Breast epithelium (tissue), 4 donors: ENCODE data around the gene TAX1BP3. TPM values are rescaled to one million over a fixed set of nuclear protein-coding genes. Genes with fewer than 3 reads are reported as not detected.

Experiments
- DNase-seq, 2 donors: peaks; one replicate each; pipeline ENCODE4 v3.0.0-alpha.2; 2019; ENCODE audit warnings: low spot score in 2 of 2
- H3K27ac ChIP-seq, 2 donors: fragments of 200-600 bp; sonication (generic) in 1 of 2; one replicate each; pipeline ENCODE4 v1.5.1; 2016 to 2019; ENCODE audit warnings: mild to moderate bottlenecking in 1 of 2
- H3K27me3 ChIP-seq, 2 donors: fragments of 200-600 bp; sonication (generic) in 1 of 2; one replicate each; pipeline versions ENCODE4 v1.5.1 to v1.6.0; 2017 to 2019; ENCODE audit warnings: control low read depth in 1 of 2, mild to moderate bottlenecking in 1 of 2
- H3K36me3 ChIP-seq: fragments of 200-600 bp; one replicate; pipeline ENCODE4 v1.5.1; 2019
- H3K4me1 ChIP-seq, 2 donors: fragments of 200-600 bp; sonication (generic); one replicate each; pipeline ENCODE4 v1.5.1; 2016 to 2019; ENCODE audit warnings: control low read depth in 1 of 2
- H3K4me3 ChIP-seq, 3 donors: fragments of 200-600 bp; sonication (generic); 1 replicate in 2 of 3; 2 replicates in 1 of 3; pipeline ENCODE4 v1.5.1; 2016 to 2019; ENCODE audit warnings: mild to moderate bottlenecking in 3 of 3, moderate library complexity in 2 of 3
- H3K9me3 ChIP-seq, 2 donors: fragments of 200-600 bp; sonication (generic) in 1 of 2; one replicate each; pipeline ENCODE4 v1.5.1; 2016 to 2019; ENCODE audit warnings: control low read depth in 1 of 2
- POLR2A ChIP-seq: fragments of 450-650 bp; IDR thresholded peaks from one replicate; pipeline ENCODE4 v1.6.1; 2016; ENCODE audit warnings: antibody characterized with exemption, mild to moderate bottlenecking, moderate library complexity
- POLR2AphosphoS5 ChIP-seq, 3 donors: sonication (generic); formaldehyde crosslinking; IDR thresholded peaks; one replicate each; pipeline ENCODE4 v1.6.1; 2017; ENCODE audit warnings: antibody characterized with exemption in 3 of 3
- intact Hi-C: fragments of 100-400 bp; cut with DNase I; formaldehyde crosslinking; loops from one replicate; pipeline ENCODE4 v1.15.1; 2023; ENCODE audit warnings: low total_unique reads
- total RNA-seq, 3 donors: library from RNA; depleted of rRNA; stranded (reverse); fragments of >200 nt; gene quantifications; one replicate each; pipeline ENCODE4 v1.1.0, GENCODE V29; 2016
- TF ChIP-seq, protein P1 (sequence below), 3 donors: fragments of 450-650 bp; IDR thresholded peaks; one replicate each; pipeline ENCODE4 v1.5.1; 2016 to 2017; ENCODE audit warnings: antibody characterized with exemption in 3 of 3, mild to moderate bottlenecking in 3 of 3, moderate library complexity in 3 of 3

TAX1BP3 gene
- total RNA-seq, 3 donors from 2014 or later, result 79.6 to 134 (median 107) TPM

DNA sequence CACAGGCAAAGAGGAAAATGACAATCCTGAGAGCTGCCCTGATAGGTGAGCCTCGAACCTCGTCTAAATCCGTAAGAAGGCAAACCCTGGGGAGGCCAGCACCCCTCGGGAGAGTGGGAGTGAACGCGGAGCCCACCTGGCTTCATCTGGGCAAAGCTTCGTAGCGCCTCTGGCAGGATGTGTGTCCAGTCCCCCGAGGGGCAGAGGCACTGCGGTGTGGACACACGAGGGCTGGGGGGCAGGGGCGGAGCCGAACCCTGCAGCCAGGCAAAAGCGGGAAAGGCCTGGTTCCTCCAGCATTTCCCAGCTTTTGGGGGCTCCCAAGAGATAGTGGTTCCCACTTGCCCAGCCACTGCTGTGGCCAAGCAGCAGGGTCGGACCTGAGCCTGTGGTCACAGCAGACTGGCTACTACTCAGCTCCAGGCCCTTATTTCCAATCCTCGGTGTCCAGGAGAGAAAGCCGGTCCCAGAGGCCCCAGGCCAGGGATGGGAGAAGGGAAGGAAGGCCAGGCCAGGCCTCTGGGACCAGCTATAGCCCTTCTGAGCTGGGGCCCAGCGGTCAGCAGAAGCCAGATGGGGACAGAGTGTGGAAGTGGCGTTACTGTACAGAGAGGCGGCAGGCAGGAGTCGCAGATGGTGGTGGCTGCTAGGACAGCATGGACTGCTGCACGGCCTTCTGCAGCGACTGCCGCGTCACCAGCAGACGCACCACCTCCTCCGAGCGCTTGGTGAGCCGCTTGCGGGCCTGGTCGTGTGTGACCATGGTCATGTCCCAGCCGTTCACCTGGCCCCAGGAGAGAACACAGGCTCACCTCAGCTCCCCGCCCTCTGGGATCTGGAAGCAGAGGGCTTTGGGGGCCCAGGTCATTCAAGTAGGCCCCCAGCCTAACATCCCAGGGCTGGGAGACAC lies 5.0 kb downstream of the TAX1BP3 start:
- Histone ChIP-seq H3K27ac (no peak overlapping the region), H3K27me3 (no peaks in the 10 kb centered on the region), H3K36me3 (no peaks in the 10 kb centered on the region), H3K4me3 (no peak overlapping the region), H3K9me3 (no peaks in the 10 kb centered on the region), H3K4me1 (peaks cover 3 to 14% of the 10 kb centered on the region in 2 donors)
- DNase-seq, result no peak
- intact Hi-C loops, result no loop called here
- TF ChIP-seq, protein P1, sequence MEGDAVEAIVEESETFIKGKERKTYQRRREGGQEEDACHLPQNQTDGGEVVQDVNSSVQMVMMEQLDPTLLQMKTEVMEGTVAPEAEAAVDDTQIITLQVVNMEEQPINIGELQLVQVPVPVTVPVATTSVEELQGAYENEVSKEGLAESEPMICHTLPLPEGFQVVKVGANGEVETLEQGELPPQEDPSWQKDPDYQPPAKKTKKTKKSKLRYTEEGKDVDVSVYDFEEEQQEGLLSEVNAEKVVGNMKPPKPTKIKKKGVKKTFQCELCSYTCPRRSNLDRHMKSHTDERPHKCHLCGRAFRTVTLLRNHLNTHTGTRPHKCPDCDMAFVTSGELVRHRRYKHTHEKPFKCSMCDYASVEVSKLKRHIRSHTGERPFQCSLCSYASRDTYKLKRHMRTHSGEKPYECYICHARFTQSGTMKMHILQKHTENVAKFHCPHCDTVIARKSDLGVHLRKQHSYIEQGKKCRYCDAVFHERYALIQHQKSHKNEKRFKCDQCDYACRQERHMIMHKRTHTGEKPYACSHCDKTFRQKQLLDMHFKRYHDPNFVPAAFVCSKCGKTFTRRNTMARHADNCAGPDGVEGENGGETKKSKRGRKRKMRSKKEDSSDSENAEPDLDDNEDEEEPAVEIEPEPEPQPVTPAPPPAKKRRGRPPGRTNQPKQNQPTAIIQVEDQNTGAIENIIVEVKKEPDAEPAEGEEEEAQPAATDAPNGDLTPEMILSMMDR (IDR thresholded peaks at IDR 0.05), result no peak
- TF ChIP-seq POLR2AphosphoS5 (IDR thresholded peaks at IDR 0.05) (no peak), POLR2A (no peak)

DNA sequence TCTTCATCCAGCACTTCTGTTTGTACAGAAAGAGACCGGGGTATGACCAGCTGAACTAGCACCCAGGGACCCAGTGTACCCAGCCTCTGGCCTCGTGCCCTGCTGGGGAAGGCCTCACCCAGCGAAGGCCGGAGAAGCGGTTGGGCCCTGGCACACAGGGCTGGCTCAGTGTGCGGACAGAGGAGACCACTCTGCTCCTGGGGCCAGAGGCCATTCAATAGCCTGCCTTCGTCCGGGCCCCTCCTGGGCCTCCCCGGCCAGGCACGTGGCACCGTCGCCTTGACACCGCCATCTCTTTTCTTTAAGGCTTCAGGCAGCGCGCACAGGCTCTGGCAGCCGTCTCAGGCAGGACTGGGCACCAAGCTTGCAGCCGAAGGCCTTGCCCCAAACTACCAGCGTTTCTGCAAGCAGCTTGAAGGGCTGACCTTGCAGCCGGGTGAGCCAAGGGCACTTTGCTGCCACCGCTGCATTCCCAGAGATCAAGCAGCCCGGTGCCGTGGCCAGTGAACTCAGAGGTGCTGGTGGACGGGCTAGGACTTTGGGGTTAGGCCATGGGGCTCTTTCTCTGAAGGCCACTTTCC lies 8.0 kb downstream of the TAX1BP3 start:
- DNase-seq, result no peak
- Histone ChIP-seq H3K36me3 (no peaks in the 10 kb centered on the region), H3K27me3 (no peaks in the 10 kb centered on the region), H3K27ac (peak overlapping the region; percentile 68 to 80), H3K9me3 (no peaks in the 10 kb centered on the region), H3K4me3 (no peak overlapping the region), H3K4me1 (peaks cover 0 to 5% of the 10 kb centered on the region in 2 donors)
- intact Hi-C loops, result no loop called here
- no peak for TF ChIP-seq POLR2AphosphoS5 (IDR thresholded peaks at IDR 0.05)
- TF ChIP-seq POLR2A, result no peak
- TF ChIP-seq, protein P1 (IDR thresholded peaks at IDR 0.05), result no peak

DNA sequence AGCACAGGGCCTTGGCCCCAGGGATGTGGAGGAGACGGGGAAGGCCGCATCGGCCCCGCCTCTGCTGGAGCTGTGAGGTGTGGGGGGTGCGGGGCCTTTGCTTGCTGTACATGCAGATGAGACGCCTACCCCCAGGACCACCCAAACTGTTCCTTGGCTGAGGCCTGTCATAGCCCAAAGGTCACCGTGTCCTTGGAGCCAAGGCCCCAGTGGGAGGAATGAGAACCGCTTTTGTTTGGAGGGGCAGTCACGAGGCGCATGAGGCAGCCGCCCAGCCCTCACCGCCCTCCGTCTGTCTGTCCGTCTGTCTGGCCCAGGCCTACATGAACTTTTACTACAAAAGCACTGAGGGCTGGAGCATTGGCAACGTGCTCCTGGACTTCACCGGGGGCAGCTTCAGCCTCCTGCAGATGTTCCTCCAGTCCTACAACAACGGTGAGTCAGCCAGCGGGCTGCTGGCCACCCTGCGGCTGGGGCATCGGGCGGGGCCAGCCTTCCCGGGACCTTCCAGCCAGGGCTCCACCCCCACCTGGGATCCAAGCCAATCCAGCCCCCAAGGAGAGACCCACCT lies 8.8 kb downstream of the TAX1BP3 start:
- H3K27ac ChIP-seq, result peak overlapping the region; percentile 68 to 80
- no peaks in the 10 kb centered on the region for H3K27me3 ChIP-seq
- DNase-seq, result peak; percentile 37 to 69
- intact Hi-C loops, result no loop called here
- H3K9me3 ChIP-seq, result no peaks in the 10 kb centered on the region
- peaks cover 0 to 5% of the 10 kb centered on the region in 2 donors for H3K4me1 ChIP-seq
- TF ChIP-seq, protein P1 (IDR thresholded peaks at IDR 0.05), result peak in 1 of 3 donors; percentile 22
- TF ChIP-seq POLR2AphosphoS5 (IDR thresholded peaks at IDR 0.05) (peak in 1 of 3 donors; percentile 46), POLR2A (no peak)
- H3K4me3 ChIP-seq, result no peak overlapping the region
- no peaks in the 10 kb centered on the region for H3K36me3 ChIP-seq

DNA sequence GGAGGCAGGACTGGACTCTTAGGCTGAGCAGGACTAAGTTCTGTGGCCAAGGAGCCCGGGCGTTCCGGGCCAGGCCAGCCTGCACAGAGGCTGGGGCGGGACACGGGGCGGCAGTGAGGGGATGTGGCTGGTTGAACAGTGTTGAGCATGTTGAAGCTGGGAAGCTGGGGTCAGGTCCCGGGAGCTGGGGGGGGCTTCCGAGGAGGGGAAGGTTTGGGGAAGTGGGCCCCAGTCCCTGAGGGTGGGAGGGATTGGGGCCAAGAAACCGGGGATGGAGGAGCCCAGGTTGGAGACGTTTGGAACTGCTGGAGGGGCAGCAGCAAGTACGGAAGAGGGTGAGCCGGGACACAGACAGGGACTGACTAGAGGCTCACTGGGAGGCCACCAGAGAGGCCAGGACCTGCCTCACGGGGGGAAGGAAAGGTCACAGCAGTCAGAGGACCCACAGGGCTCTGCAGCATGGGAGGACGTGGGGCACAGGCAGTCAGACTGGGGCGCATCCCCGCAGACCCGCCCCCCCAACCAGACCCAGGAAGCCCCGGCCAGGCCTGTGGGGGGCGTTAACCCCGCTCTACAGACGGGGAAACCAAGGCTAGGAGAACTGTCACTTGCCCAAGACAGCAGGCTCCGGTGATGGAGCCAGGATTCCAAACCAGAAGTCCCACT lies 9.5 kb downstream of the TAX1BP3 start:
- Histone ChIP-seq H3K36me3 (no peaks in the 10 kb centered on the region), H3K4me3 (no peak overlapping the region), H3K4me1 (peaks cover 0 to 5% of the 10 kb centered on the region in 2 donors), H3K27me3 (no peaks in the 10 kb centered on the region), H3K9me3 (no peaks in the 10 kb centered on the region), H3K27ac (peak overlapping the region; percentile 68 to 80)
- DNase-seq, result no peak
- TF ChIP-seq POLR2A, result no peak
- TF ChIP-seq POLR2AphosphoS5 (IDR thresholded peaks at IDR 0.05), result no peak
- TF ChIP-seq, protein P1 (IDR thresholded peaks at IDR 0.05), result no peak
- intact Hi-C loops, result no loop called here
